Activated T-cell treated with anti-CD3 and anti-CD28 coated beads for 24 hours (primary cell): Measurements from ENCODE around the gene ATP8B3.

ENCODE experiments used
- DNase-seq: peaks from one replicate; pipeline ENCODE4 v3.0.0-alpha.2; 2020; ENCODE audit warnings: low read depth

Gene ATP8B3

DNA sequence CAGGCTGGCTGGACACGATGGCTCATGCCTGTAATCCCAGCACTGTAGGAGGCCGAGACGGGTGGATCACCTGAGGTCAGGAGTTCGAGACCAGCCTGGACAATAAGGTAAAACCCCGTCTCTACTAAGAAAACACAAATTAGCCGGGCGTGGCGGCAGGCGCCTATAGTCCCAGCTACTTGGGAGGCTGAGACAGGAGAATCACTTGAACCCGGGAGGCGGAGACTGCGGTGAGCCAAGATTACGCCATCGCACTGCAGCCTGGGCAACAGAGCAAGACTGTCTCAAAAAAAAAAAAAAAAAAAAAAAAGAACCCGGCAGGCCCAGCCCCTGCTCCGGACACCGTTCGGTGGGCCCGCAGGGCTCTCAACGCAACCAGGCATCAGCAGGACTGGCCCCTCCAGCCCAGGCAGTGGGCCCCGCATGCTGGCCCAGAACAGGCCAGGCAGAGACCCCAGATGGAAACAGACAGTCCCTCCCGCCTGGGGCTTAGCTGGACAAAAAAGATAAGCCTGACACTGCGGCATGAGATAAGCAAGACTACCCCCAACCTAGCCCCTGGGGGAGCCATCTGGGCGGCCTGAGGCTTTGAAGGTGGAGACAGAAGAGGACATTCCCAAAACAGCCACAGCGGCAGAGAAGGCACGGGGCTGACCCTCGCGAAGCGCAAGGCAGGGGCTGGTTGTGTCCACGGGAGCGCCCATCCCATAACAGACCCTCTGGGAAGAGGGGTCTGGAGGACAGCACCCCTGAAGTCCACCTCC is 24.6 kb upstream of the ATP8B3 start:
- DNase-seq: no peak

DNA sequence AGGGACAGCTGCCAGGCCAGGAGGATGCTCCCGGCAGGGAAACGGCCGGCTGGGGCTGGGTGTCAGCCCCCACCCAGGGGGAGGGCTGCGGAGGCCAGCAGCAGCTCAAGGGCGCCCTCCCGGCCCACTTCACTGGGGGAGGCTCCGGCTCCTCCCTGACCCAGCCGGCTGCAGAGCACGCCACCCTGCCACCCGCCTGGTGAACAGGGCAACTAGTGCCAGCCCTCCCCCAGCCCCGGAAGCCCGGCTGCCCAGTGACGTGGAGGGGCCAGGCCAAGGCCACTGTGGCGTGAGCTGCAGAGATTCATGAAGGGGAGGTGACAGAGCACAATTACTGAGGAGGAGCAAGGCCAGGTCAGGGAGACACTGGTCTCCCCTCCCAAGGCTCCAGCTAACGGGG is 21.5 kb upstream of the ATP8B3 start:
- DNase-seq: no peak

DNA sequence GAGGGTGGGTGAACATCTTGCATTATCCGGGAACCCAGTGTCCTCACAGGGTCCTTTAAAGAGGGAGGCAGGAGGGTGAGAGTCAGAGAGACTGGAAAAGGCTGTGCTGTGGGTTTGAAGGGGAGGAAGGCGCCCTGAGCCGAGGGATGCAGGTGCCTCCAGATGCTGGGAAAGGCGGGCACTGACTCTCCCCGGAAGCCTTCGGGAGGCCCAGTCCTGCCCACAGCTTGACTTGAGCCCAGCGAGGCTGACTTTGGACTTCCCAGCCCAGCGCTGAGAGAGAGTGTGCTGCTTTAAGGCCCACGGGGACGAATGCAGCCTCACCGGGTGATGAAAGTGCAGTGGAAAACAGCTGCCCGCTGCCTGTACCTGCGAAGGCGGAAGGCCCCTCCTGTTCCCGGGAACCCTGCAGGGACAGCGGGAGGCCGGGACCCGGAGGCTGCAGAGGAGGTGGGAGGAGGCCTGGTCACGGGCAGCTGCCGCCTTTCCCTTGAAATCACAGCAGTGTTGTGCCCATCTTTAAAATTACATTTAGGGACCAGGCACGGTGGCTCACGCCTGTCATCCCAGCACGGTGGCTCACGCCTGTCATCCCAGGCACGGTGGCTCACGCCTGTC is 20.1 kb upstream of the ATP8B3 start:
- DNase-seq: no peak

DNA sequence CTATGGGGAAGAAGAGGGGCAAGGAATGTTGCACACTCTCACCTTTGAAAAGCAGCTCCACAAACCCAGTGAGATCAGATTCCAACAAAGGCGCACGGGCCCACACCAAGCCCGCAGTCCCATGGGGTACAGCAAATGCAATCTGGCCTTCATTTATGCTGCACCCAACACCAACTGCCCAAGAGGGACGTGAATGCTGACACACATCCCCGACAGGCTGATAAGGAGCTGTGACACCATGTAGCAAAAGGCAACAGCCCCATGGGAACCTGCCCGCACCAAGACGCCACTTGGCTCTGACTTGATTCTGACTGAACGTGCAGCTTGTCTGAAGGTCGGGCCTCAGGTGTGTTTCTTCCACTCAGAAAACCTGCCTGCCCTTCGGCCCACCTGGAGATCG is 18.9 kb upstream of the ATP8B3 start:
- no peak for DNase-seq

DNA sequence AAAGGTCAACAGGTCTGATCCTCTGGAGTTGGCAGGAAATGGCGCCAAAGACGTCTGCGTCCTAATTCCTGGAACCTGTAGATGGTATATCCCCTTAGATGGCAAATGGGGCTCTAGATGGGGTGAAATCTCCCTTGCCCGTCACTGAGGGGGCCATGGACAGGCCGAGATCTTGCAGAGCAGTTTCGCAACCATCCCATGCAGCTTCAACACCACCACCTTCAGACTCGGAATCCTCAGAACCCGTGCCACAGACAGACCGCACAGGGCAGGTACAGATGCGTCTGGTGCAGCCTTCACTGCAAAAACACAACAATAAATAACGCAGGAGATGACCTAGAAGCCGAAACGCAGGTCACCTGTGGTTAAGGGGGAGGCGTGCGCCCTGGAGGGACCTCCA is 18.5 kb upstream of the ATP8B3 start:
- DNase-seq: no peak

DNA sequence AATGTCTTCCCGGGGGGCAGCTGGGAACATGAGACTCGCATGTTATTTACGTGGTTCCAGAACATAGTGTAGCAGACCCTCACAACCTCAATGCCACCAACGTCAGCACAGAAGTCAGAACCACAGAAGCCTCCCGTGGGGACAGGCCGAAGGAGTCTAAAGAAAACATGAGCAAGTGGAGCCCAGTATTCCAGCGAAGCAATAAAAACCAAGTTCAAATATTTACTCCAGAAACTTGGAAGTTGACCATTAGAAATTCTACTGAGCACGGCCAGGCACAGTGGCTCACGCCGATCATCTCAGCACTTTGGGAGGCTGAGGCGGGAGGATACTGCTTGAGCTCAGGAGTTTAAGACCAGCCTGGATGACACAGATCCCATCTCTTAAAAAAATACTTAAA is 17.9 kb upstream of the ATP8B3 start:
- no peak for DNase-seq

DNA sequence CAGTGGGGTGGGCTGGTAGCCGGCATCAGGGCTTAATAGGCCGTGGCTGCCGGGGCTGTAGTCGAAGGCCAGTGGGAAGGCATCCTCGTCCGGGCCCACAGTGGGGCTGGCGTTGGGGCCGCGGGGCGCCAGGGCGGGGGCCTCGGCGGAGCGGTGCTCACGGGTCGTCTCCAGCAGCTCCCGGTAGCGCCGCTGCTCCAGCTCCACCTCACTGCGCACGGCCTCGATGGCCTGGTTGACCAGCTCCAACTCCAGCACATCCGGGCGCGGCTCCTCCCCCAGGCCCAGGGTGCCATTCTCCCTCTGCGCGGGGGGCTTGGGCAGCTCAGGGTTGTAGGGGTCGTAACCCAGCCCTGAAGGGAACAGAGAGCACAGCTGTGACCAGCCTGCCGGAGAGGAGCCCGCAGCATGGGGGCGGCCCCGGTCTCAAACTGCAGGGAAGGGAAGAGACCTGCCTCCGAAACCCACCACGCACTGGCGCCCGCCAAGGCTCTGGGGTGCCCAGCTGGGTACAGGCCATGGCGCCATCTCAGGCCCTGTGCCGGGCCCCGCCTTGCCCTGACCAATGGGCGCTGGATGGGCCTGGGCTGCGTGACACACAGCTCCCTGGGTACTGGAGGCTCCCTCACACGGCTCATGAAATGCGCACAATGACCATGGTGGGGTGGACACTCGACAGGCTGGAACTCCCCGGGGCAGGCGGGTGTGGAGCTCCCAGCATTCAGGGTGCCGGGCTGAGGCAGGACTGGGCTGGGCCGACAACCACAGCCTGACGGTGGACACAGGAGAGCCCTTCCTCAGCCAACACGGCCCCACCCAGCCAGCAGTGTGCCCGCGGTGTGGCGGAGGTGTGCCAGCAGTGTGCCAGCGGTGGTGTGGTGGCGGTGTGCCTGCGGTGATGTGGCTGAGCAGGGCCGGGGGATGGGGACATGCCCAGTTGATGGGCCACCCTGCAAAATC is 16.5 kb upstream of the ATP8B3 start:
- no peak for DNase-seq

DNA sequence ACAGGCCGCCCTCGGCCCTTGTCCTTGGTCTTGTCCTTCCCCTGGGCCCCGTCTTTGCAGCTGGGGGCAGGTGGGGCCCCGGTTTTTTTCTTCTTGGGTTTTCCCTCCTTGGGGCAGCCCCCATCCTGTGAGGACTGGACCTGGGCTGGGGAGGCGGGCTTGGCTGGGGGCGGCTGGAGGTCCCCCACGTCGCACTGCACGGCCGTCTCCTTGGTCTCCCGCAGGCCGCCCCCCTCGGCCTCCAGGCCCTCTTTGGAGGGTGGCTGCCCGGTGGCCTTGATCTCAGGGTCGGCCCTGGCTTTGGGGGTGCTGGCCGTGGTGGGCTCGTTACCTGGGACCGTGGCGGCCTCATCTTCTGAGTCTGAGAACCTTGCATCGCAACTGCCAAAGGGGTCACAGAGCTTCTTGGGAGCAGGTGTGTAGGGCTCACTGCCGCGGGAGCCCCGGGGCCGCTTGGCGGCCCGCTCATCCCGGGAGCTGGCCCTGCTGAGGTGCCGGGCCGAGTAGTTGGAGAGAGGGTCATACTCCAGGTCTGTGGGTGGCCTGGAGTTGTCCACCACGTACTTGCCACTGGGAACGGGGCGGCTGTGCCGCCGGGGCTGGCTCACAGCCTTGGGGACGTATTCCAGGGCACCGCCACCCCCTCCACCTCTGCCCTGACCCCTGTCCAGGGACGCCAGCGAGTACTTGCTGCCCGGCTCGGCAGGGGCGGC is 15.6 kb upstream of the ATP8B3 start:
- DNase-seq: no peak

DNA sequence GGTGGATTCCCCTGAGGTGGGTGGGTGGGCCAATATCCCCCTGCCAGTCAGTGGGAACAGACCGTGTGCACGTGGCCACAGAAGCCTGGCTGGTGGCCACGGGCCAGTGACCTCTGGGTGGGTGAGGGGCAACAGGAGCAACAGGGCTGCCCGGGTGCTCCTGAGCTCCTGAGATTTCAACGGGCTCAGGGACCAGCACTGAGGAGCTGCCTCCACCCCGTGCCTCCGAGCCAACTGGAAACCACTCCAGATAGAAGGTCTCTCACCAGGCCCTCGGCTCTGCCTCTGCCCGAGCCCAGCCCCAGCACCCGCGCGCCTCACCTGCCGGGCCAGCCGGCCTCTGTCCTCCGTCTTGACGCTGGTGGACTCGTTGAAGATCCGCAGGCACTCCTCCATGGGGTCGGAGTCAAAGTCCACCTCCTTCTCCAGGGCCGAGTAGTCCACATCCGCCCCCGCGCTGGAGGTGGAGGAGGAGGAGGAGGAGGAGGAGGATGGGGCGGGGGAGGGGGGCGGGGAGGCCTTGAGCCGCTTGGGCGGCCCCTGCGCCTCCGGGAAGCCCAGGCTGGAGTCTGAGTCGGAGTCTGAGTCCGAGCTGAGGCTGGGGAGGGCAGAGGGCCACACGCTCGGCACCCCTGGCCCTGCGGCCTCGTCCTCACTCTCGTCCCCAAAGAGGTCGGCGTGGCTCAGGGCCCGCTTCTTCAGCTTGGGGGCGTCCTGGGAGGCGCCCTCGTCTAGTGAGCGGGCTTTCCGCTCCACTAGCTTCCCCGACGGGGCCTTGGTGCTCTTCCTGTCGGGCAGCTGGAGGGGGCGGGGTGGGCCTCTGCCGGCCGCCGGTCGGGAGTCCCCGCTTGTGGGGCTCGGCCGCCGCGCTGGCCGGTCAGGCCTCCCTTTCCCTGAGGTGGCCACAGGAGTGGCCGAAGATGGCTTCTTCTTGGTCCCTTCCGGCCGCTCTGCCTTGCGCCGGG is 14.8 kb upstream of the ATP8B3 start:
- no peak for DNase-seq

DNA sequence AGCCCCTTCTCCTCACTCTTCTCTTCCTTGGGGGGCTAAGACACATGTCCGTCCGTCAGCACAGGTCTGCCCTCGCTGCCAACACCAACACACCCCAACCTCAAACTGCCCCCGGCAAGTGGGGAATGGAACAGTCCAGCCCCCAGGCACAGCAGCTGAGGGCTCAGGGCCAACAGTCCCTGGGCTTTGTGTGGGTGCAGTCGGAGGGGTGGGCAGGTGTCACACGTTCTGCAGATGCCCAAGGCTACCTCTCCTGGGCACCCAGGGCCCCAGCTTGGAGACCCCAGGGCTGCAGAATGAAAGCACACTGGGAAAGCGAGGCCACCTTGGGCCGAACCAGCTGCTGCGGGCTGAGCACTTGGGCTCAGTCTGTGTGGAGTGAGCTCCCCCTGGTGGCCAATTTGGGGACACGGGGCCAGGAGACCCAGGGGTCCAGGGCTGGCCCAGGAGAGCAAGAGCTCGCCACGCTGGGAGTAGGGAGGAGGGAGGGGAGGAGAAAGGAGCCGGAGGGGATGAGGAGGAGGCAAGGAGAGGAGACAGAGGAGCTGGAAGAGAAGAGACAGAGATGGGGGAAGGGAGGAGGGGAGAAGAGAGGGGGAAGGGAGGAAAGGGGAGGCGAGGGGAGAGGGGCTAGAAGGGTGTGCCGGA is 14.0 kb upstream of the ATP8B3 start:
- DNase-seq: peak; percentile 59

DNA sequence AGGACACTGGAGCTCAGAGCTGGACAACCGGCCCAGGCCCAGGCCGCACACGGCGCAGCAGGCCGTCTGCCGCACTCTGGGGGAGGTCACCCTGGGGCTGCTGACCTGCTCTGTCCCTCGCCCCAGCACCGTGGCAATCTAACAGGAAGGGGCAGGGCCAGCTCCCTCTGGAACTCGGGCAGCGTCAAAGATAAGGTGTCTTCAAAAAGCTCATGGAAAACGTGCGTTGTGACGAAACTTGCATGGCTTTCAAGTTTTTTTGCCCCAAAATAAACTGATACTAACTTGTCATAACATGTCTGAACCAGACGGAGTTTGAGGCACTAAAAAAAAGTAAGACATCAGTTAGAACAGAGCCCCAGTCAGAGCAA is 12.2 kb upstream of the ATP8B3 start:
- no peak for DNase-seq

DNA sequence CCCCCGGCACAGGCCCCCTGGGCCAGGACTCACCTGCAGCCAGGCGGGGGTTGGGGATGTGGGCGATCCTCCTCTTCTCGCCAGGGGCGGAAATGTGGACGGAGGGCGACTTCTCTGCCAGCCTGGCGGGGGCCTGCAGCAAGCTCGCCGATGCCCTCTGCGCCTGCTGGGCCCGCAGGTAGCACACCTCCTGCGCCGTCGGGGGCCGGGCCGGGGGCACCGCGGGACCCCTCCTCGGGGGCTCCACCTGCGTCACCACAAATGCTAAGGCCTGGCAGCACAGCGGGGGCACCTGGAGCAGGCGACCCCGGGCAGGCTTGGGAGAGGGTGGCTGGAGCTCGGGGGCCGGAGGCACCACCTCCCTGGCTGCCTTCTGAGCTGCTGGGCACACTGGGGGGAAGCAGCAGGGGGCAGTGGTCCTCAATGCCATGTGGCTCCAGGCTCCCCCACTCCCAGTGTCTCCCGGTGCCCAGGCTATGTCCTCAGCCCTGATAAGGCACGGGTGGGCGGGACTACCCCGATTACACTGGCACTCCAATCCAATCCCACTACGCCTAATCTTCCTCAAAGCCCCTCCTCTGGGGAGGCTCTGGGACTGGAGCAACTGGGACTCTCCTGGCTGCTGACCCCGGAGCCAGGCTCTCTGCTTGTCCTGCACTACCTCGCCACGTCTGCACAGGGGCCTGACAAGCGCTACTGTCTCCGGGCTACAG is 11.6 kb upstream of the ATP8B3 start:
- DNase-seq: no peak

DNA sequence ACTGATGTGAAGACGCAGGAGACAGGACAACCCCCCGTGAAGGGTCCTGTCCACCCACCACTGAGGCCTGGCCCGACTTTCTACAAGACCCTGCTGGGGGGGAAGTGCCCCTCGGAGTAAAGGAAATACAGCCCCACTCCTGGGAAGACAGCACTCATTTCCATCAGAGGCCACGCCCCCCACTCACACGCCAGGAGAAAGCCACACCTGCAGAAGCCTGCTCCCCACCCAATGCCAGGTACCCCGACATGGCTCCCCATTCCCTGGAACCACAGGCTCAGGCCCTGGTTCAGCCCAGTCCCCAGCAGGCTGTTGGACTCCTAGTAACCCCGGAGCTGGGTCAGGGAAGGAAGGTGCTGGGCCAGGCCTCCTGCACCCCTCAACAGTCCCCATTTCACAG is 10.9 kb upstream of the ATP8B3 start:
- DNase-seq: no peak

DNA sequence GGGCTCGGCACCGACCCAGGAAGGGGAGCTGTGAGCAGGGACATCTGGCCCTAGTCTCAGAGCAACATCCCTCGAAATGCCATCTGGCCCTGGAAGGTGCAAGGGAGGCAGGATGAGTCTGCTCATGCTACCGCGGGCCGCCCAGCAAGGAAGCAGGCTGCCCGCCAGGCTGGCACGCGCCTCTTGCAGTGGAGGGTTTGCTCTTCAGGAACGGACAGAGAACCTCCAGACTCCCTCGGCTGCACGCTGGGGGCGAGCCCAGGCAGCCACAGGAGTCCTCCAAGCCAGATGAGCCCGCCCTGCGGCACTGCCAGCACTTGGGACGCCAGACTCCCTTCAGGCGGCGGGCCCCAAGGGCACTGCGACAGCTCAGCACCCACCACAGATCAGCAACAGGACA is 10.1 kb upstream of the ATP8B3 start:
- no peak for DNase-seq

DNA sequence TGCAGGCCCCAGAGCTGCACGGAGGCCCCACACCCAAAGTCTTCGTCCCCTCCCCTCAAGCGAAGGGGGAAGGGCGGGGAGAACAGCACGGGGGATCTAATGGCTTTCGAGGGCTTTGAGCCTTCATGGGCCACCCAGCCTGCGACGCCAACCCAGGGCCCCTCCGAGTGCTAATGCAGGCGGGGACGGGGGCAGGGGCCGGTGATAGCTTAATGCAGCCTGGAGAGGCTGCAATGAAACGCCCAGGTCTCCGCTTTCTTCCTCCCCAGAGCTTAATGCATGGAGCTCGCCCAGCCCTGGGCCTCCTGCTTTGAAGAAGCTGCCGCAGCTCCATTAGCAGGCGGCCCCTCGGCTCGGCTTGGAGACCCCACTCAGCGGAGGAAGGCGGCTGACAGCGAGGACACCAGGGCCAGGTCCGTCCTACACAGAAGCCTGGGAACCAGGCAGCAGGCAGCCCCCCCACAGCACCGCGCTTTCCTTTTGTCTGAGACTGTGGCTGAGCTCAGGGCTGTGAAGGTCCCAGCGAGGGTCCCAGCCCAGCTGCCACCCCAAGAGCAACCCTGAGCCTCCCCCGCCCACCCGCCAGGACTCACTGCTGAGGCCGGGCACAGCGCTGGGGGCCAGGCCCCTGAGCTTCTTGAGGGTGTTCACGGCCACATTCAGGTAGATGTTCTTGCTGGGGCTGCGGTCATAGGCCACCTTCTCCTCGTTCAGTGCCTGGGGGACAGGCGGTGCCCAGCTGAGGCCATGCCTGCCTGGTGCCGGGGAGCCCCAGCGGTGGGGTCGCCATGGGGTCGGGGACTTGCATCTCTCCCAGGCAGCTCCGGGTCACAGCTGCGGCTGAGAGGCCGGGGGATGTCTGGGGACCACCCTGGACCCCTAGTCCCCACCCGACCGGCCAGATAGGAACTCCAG is 7.5 kb upstream of the ATP8B3 start:
- DNase-seq: no peak

DNA sequence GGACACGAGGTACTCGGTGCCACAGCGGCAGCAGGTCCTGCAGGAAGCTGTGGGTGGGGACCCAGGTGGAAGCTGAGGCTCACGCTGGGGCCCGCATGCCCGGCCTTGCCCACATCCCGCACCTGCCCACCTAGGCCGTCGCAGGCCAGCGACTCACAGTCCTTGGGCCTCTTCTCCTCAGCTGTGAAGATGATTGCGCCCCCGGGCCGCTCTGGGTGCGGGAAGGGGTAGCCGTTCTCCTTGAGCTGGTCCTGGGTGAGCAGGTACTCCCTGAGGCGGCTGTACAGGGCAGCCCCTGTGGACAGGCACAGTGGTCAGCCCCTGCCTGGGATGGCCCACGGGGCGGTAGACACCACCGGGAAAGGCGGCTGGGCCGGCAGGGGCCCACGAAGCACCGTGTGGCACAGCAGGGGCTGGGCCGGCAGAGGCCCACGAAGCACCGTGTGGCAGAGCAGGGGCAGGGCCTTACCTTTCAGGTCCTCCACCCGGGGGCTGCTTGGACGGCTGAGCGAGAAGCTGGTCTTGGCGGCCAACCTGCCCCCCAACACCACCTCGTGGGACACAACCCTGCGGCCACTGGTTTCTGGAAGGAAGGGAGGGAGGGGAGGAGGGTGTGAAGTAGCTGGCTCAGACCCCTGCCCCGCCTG is 6.6 kb upstream of the ATP8B3 start:
- DNase-seq: no peak

DNA sequence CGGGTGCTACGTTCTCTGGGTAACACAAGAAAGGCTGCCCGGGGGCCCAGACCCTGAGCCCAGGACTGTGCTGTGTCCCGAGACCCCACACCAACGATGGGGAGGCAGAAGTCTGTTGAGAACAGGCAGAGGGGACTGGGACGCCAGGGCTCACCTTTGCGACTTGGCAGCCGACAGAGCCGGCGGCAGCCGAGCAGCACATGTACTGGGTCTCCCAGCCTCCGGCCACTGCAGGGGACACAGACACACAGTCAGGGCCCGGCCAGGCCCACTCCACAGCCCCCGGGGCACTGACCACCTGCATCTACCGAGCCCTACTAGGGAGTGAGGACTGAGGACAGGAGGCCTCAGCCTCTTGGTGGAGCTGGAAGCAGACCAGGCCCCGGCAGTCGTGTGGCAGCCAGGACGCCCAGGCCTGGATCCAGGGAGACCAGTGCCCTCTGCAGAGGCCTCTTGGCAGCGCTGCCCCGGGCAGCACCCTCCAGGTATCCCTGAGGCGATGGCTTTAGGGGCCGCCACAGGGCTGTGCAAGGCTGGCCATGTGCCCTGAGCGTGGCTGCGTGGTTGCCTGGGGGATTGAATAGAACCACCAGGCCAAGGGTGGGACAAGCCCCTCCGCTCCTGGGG is 5.6 kb upstream of the ATP8B3 start:
- DNase-seq: no peak
